Activated CD8-positive, alpha-beta memory T cell treated with anti-CD3 and anti-CD28 coated beads for 4 hours (primary cell): ENCODE results near the gene MAPK8IP2.

Experiments used
- DNase-seq, 2 donors: peaks; one replicate each; pipeline ENCODE4 v3.0.0-alpha.2; 2020; ENCODE audit warnings: low read depth in 2 of 2

The MAPK8IP2 gene

DNA sequence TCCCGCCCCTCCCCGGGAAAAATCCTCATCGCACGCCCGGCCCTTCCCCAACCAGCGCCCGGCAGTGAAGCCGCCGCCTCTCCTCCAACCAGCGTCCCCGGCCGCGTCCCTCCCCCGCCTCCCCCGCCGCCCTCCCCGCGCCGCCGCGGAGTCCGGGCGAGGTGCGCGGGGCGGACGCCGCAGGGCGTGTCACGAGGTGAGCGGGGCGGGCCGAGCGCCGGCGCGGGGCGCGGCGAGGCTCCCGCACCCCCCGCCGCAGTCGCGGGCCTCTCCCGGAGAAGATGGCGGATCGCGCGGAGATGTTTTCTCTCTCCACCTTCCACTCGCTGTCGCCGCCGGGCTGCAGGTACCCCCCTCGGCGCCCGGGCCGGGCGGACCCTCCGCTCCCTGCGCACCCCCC is at the start of gene MAPK8IP2:
Gene MAPK8IP2 (plus strand): TSS at position 256 of the 400 bp plus-strand sequence. CDS start 26 bp downstream, at position 282.
- DNase-seq = no peak

DNA sequence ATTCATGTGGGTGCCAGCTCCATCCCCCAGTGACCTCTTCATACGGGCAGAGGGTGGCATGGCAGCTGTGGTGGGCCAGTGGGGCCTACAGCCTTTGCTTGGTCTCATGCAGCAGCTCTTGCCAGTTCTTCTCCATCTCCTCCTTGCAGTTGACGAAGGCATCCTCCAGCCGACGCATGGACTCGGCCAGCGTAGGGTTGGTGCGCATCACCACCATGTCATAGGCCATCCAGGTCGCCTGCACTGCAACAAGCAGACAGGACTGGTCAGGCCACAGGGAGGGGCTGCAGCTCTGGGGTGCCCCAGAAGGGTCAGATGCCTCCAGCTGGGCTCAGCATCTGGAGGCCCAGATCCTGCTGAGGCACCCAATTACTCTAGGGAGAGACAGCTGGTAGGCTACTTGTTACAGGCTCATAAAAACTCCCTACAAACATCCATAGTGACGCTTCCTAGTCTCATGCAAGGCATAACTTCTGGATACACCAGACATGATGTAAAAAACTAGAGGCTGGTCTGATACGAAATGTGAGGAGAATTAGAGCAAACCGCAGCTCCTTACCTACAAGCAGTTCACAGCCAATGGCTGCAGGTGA is 49.3 kb upstream of the MAPK8IP2 start:
- DNase-seq = no peak

DNA sequence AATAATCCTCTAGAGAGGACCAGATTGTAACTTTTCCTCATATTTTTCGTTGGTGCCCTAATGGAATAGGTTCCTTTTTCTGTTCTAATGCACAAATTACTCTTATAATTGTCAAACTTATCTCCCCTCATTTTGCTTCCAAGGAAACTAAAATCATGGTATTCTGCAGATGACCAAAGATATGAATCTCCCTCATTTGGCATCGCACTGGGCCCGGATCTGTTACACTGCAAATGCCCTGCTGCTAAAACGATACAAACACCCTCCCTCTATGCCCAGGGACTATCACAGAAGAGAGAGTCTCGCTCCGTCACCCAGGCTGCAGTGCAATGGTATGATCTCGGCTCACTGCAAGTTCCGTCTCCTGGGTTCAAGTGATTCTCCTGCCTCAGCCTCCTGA is 47.3 kb upstream of the MAPK8IP2 start:
- no peak for DNase-seq

DNA sequence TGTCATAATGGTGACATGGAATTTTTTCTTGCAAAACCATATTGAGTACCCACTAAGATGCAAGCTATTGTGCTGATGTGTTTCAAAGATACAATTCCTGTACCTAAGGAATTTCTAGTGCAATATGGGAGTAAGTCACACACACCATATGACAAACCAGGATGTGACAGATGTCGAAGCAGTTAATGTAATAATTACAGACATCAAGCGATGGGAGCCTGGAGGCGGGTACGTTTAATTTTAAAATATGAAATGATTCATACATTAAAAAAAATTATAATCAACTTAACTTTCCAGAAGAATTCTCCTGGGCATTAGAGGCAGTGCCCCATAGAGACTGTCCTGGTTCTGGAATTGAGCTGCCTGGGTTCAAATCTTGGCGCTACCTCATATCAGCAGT is 43.9 kb upstream of the MAPK8IP2 start:
- no peak for DNase-seq

DNA sequence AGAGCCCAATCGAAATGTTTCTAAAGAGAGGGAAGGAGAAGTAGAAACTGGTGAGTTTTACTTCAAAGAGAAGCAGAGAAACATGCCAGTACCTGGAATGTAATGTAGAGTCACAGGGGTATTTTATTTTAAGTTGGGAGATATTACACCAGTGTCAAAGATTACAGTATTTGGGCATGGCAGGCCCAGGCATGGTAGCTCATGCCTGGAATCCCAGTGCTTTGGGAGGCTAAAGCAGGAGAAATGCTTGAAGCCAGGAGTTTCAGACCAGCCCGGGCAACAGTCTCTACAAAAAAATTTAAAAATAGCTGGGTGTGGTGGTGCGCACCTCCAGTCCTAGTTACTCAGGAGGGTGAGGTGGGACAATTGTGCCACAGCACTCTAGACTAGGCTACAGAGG is 40.6 kb upstream of the MAPK8IP2 start:
- DNase-seq = no peak

DNA sequence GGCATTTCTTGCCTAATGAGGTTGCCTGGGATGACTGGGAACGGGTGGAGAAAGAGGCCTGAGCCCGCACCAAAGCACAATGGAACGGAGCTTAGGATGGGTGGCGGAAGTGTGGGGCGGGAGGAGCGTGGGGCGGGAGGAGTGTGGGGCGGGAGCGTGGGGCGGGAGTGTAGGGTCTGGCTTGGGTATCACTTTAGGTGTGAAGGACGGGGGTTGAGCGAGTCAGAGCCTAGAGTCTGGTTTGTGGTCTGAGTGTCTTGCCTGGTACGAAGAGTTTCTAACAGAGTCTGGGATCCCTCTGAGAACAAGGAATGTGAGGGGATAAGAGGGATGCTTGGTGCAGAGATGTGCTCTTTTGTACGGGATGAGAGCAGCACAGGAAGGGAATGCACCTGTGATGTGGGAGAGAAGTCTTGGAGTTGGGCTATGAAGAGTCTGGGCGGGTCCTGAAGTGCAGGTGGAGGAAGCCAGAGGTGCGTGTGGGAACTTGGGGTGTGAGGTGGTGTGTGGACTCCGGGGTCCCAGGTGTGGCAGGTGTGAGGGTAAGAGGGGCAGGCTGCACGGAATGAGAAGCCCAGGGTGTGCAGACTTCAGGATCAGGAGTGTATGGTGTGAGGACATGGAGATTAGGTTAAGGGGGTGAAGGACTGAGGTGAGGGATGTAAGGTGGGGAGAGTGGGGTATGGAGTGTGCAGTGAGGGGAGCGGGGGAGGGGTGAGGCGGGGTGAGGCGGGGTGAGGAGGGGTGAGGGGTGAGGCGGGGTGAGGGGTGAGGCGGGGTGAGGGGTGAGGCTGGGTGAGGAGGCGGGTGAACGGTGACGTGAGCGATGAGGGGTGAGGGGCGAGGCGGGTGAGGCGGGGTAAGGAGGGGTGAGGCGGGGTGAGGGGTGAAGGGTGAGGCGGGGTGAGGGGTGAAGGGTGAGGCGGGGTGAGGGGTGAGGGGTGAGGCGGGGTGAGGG is 38.9 kb upstream of the MAPK8IP2 start:
- DNase-seq = no peak

DNA sequence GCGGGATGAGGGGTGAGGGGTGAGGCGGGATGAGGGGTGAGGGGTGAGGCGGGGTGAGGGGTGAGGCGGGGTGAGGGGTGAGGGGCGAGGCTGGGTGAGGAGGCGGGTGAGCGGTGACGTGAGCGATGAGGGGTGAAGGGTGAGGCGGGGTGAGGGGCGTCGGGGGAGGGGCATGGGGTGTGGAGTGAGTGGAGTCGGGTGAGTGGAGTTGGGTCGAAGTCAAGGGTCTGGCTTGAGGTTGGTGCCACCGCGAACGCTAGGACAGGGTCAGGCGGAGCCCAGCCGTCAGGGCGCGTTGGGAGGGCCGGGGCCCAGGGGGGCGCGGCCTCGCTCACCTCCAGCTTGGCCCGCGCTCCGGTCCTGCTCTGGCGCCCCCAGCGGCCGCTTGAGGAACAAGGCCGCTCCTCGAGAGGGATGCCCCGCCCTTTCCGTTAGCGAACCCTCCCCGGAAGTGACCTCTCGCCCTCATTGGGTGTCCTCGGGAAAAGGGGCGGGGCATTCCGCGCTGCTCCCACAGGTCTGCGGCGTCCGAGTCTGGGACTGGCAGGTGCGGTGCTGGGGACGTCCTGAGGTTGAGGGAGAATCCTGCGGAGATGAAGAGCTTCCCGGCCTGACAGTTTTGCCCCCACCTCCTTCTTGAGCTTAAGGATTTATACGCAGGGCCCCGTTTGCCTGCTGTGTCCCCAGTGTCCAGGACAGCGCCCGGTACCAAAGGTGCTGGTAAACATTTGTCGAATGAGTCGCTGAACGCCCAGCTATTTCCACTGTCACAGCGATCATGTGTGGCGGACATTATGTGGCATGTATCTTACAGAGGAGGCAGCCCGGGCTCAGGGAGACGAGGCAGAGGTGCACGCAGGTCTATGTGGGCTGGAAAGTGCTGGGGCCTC is 37.8 kb upstream of the MAPK8IP2 start, which contains the start of gene SYCE3:
Gene SYCE3 (minus strand): TSS at position 397 of the 890 bp plus-strand sequence. CDS start 6,514 bp downstream, outside the sequence.
- peak; percentile 92 to 93 for DNase-seq

DNA sequence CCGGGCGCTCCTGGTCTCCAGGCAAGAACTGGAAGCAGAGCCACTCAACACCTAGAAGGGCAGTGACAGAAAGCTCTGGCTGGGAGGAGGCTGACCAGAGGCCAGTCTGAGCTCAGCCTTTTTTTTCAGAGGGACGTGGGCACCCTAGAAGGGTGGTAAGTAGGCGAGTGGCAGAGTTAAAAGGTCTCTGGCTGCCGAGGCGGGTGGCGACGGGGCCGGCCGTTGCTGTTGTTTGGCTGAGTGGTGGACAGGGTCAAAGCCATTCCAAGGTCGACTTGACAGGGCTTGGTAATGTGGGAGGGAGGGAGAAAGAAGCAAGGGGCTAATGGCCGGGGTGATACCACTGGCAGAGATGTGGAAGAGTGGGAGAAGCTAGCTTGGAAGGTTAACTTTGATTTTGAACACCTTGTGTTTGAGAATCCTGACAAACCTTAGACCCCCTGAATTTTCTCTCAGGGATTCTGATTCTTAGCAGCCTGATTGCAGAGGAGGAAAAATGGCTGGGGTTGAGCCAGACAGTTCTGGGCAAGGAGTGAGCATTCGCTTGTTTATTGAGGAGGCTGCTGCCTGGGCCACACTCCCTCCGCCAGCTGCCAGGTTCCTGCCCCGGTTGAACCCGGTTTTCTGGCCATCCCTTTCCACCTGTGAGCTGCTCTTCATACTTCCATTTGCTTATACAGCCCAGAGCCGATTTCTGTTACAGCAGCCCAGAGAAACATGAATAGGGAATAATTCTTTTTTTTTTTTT is 37.0 kb upstream of the MAPK8IP2 start:
- DNase-seq = no peak

DNA sequence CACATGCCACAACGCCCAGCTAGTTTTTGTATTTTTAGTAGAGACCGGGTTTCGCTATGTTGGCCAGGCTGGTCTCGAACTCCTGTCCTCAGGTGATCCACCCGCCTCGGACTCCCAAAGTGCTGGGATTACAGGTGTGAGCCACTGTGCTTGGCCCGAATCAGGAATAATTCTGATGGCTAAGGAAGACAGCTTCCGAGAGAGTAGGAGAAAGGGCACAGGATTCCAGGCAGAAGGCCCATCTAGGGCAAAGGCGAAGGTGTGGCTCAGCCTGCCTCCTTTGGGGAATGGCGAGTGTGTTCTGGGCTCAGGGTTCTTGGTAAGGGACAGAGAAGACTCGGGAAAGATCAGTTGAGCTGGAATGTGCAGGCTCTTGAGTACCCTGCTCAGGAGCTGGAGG is 36.3 kb upstream of the MAPK8IP2 start:
- DNase-seq = no peak

DNA sequence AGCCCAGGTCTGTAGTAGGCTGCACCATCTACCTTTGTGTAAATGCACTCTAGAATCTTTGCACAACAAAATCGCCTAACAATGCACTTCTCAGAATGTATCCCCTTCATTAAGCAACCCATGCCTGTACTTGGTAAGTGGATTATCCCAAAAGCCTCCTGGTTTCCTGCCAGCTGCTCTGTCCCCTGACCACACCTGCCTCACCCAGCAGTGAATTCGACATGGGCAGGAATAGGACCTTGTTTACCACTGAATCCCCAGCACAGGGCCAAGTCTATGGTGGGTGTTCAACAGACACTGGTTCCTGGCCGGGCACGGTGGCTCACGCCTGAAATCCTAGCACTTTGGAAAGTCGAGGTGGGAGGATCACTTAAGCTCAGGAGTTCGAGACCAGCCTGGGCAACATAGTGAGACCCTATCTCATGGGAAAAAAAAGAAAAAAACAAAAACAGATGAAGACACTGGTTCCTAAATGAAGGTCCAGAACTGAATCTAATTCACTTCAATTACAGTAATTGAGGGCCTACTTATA is 32.8 kb upstream of the MAPK8IP2 start:
- no peak for DNase-seq

DNA sequence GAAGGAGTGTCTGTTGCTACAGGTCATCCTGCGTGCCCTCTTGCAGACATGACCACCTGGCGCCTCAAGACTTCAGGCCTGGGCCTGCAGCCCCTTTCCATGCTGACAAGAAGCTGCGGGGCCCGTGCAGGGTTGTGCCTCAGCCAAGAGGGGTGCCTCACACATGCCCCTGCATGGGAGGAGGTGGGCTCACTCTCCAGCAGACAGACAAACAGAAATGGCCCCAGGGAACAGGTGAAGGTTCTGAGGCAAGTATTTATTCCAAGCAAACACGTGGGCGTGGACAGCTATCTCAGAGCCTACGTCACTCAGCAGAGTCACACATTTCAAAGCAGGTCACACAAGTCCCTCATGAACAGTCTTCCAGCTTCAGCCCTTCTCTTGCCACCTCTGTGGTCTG is 32.0 kb upstream of the MAPK8IP2 start:
- no peak for DNase-seq

DNA sequence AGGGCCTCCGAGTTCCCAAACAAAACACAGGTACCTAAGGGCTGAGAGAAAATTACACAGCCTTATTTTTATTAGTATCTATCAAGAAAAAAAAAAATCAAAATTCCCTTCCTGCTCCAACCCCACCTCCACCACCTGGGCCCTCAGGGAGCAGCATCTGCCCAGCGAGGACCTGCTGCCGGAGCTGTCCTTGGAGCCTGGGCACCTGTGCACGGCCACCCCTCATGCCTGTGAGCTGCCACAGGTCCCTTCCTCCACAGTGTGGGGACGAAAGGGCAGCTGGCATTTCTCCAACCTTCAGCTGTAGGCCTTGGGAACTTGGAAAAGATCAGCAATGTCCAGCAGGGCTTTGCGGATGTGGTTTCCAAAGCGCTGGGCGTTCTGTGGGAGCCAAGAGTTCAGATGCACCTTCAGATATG is 31.5 kb upstream of the MAPK8IP2 start:
- no peak for DNase-seq

DNA sequence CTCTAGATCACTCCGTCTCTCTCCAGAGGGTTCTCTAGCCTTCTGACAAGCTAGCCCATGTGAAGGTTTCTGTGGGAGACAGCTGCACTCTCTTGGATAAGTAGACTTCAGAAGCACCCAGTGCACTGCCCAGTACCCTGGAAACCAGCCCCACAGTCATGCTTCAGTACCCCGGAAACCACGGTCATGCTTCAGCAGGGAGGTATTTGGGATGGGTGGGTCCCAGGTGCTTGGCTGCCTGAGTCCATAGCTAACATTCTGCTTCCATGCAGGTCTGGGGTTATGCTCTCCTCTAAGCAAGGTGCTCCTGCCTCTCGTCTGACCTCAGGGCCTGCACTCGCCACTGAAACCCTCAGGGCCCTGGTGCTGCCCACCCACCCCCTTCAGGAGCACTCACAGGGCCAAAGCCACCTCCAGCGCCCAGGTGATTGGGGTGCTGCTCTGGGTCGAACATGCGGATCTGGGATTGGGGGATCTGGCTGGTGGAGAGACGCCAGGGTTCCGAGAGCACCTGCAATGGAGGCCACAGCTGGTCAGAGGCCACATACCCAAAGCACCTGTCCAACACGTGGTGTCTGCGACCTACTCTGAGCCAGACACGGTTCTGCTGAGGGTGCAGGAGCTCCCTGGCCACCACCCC is 30.6 kb upstream of the MAPK8IP2 start:
- no peak for DNase-seq

DNA sequence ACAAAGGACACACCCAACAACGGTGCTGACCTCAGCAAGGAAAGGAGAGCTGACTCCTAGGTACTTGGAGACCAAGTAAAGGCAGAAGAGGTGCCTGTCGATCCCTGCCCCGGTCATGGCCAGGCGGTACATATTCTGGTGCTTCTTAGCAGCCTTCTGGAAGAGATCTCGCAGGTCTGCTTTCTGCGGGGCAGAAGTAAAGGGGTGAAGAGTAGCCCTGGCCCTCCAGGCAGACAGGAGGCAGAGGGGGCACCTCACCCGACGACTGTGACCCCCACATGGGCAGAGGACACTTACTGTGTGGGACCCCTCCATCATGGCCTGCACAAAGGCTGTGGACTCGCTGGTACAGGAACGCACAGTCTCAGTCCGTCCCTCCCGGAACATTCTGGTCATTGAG is 29.7 kb upstream of the MAPK8IP2 start:
- DNase-seq = no peak

DNA sequence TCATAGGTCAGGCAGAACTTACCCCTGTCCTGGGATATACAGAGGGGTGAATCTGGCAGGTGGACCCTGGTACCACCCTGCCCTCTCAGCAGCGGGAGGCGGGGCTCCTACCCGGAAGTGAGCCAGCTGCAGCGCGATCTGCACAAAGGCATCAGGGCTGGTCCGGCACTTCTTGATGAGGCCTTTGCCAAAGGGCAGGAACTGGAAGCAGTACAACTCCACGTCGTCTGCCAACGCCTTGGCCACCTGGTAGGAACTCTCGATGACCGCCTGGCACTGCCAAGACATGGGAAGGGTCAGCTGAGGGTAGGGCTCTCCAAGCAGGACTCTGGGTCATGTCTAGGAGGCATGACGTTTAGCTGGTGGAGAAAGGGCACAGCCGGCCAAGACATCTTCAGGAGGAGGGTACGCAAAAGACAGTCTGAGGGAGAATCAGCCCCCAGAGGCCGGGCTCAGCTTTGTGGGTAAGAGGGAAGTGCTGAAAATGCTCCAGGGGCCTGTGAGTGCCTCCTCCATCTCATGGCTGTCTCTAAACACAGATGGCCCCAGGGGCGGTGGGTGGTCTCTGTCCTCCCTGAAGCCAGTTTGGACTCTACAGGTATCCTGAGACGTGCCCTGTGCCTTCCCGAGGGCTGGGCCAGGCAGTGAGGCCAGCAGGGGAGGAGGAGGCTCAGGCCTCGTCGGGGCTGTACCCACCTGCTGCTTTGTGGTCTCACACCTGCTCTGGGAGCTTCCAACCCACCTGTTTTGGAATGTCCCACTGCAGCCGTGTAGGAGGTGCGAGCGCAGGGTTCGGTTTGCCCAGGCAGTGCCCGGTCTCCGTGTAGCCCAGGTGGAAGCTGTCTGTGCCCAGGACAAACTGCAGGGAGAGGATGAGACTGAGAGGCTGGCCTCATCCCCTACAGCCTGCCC is 29.1 kb upstream of the MAPK8IP2 start:
- DNase-seq = no peak

DNA sequence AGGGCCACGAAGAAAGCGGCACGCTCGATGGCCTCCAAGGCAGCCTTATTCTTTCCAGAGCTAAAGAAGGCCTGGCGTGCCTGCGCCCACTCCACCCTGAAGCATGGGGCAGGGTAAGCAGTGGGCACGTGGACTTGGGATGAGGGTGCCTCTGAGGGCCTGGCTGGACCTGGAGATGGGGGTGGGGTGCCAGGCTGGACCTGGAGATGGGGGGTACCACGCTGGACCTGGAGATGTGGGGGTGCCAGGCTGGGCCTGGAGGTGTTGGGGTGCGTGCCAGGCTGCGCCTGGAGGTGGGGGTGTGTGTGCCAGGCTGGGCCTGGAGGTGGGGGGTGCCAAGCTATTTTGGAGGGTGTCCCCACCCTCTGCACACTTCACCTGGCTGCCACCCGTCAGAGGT is 27.6 kb upstream of the MAPK8IP2 start:
- DNase-seq = no peak

DNA sequence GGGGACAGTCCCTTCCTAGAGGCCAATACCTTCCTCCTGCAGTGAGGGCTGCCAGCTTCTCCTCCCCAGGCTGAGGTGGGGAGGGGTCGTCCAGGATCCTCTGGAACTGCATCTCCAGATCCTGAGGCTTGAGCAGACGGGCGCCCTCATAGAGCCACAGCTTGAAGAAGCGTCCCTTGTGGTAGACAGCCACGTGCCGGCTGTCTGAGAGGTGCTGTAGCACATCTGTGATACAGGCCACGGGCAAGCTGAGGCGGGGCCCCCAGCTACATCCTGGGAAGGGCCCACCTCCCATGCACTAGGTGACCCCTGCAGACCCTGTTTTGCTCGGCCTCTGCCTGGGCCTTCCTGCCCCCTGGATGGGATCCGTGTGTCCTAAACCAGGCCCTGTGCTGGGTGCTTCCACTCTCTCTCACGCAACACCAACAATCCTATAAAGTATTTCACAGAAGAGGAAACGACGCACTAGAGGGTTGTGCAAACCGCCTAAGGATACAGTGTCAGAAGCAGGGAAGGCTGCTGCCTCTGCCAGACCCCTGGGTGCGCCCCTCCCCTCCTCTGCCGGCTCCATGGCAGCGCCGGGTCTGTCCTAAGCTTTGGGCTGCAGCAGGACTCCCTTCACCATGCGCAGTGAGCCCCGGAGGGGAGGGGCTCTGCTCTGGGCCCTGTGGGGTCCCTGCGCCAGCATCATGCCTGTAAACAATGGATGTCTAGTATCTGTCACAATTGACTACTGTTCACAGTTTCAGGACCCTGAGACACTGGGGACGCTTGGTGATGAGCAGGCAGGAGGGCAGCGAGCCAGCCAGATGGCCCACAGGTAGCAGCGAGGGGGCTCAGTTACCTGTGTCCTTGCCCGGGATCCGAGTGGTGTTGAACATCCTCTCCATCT is 26.9 kb upstream of the MAPK8IP2 start:
- no peak for DNase-seq

DNA sequence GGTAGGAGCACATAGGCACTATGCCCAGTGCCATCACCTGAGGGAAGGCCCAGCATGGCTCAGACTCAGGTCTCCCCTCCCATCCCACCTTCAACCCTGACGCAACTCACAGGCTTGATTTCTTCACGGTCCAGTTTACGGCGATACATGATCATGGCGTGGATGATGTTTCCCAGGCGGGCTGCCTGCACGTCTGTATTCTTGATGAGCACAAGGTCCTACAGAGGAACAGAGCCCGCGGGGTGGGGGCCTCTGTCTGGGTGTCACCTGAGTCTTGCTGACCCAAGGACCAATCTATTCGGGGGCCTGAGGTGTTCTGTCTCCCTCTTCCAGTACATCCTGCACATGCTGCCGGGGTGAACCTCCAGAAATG is 26.2 kb upstream of the MAPK8IP2 start:
- no peak for DNase-seq
